ELR (cell line): ENCODE data around the gene HK2.

Source experiments
- DNase-seq: peaks from one replicate; pipeline ENCODE4 v3.0.0-alpha.2; 2015; ENCODE audit warnings: low read depth

The HK2 gene

DNA sequence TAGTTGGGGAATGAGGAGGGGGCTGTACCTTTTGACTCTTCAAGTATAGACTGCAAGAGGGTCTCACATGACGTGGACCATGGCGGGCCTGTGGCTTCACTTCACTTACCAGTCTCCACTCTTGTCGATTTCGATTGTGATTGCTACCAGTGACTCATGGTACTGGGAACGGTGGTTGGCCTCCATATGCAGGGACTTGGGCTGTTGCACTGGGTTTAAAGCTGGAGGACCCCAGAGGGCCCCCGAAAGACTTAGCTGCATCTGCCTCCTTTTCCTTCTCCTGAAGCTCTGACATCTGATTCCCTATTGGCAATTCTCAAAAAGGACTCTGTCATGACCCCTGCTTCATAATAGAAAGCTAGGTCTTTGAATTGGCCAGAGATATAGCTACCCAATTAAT, 43.4 kb downstream of the HK2 start:
- DNase-seq, result no peak

DNA sequence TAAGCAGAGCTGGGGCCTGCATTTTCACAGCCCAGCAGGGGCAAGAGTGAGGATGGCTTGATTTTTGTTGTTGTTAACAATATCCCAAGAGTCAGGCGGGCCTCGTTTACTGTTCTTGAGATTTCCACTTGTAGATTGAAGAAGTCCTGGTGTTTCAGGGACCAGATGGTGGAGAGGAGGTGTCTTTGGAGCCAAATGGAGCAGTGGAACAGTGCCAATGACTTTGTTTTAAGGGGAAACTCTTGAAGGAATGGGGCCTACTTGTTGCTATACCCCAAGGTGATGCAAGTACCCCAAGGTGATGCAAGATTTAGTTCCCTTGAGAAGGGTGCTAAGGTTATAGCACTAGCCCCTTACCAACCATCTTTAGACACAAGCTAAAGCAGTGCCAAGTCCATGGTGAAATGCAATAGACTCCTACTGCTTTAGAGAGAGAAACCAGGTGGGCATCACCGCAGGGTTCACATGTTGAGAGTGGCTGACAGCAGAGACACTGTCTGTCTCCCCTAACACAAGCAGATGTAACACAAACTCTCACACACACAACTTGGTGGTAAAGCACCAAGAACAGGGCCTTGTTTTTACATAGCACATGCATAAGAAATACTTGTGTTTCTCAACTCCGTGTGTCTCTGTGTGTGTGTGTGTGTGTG, 44.0 kb downstream of the HK2 start:
- no peak for DNase-seq

DNA sequence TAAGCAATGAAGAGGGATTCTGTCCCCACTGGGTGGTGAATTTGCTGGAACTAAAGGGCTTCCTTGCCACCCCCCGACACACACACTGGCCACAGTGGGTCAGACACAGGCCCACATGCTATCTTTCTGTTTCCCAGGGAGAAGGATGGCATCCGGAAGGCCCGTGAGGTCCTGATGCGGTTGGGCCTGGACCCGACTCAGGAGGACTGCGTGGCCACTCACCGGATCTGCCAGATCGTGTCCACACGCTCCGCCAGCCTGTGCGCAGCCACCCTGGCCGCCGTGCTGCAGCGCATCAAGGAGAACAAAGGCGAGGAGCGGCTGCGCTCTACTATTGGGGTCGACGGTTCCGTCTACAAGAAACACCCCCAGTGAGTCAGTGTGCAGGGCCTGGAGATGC, 44.6 kb downstream of the HK2 start:
- DNase-seq, result no peak

DNA sequence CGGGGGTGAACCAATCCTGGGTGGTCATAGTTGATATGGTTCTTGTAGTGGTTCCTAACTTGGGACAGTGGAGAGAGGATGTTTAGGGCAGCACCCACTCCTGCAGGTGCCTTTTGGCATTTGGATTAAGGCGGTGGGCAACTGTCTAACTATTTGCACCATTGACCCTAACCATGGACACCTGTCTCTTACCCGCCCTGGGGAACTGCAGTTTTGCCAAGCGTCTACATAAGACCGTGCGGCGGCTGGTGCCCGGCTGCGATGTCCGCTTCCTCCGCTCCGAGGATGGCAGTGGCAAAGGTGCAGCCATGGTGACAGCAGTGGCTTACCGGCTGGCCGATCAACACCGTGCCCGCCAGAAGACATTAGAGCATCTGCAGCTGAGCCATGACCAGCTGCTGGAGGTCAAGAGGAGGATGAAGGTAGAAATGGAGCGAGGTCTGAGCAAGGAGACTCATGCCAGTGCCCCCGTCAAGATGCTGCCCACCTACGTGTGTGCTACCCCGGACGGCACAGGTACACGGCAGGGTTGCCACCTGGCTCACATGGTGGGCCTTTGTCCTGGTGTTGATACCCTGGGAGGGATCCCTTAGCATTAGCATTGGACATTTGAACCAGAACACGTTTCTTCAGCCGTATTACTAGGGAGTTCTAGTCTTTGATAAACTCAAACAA, 46.3 kb downstream of the HK2 start:
- DNase-seq, result no peak

DNA sequence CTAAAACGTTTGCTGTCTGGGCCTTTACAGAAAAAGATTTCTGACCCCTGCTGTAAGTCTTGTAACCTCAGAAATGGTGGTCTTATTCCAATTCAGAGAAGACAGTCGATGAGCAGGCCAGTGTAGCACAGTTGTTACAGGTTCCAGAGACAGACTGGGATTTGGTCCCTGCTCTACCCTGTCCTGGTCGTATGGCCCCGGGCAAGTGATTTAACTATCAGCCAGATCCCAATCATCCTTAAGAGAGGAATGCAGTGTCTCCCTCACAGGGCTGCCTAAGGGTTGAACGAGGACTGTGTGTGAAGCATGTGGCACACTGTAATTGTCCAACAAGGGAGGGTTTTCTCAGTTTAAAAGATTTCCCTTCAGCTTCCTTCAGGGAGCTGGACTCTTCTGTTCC, 47.2 kb downstream of the HK2 start:
- DNase-seq, result no peak

DNA sequence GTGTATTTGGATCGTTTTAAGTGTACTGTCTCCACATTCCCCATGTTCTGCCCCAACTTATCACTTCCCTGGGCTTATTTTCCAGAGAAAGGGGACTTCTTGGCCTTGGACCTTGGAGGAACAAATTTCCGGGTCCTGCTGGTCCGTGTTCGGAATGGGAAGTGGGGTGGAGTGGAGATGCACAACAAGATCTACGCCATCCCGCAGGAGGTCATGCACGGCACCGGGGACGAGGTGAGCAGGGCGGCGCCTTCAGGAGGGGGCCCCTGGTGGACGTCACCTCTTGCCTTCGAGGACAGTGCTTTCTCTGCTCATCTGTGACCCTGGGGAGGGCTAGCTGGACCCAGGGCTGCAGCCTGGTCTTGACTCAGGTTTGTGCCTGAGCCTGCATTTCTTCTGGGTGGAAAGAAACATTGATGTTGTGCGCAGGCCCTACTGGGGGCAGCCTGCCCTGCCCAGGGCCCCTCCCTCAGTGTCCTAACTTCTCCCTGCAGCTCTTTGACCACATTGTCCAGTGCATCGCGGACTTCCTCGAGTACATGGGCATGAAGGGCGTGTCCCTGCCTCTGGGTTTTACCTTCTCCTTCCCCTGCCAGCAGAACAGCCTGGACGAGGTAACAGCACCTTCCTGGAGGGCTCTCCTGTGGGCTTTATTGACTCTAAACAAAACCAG, 47.8 kb downstream of the HK2 start:
- DNase-seq, result no peak

DNA sequence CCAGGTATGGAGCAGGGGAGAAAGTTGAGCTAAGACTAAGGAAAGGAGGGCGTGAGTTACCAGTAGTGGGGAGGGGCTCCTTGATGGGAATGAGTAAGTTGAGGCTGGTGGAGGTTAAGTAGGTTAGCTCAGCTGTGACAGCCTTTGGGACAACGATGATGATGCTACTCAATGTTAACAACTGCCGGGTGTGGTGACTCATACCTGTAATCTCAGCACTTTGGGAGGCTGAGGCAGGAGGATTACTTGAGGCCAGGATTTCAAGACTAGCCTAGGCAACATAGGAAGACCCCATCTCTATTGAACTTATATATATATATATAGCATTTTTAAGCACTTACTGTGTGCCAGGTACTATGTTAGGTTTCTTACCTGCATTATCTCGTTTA, 48.4 kb downstream of the HK2 start:
- DNase-seq, result peak; percentile 42

DNA sequence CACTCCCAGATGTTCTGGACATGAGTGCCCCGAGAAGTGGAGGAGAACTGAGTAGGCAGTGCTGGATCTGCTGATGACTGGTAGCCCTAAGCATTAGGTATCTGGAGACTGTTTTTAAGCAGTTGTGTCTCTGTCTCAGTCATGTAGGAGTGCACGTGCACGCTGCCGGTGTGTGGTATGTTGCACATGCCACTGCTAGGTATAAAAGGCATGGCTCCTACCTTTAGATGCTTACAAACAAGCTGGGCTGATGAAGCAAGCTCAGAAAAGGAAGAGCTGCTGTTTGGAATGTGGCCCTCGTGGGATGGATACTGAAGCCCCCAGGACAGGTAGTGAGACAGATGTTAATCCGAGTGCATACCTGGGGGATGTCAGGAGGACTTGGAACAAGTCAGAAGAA, 49.1 kb downstream of the HK2 start:
- DNase-seq, result no peak

DNA sequence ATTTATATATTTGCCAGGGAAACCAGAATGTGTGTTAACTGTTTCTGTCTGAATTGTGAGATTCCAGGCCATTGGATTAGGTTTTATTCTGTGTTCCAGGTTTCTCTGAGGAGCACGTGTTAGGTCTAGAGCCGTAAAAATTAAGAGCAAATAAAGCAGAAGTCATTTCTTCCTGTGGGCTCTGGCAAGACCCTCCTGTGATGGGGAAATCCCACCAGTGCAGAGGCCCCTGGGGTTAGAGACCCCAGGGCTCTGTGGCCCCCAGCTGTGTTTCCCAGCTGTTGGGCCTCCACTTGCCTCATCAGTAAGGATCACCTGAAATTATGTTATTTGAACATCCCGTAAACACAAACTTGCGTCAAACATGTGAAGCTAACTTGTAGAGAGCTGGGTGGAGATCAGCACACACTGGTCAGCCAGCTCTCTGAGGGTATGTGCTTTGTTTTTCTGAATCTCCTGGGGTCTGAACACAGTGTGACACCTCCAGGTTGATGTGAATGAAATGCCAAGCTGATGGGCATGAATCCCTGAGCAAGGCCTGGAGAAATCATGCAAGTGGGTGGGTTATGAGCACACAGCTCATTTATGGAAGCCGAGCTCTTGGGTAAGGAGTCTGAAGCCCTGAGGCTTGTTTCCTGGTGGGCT, 50.3 kb downstream of the HK2 start:
- DNase-seq, result no peak

DNA sequence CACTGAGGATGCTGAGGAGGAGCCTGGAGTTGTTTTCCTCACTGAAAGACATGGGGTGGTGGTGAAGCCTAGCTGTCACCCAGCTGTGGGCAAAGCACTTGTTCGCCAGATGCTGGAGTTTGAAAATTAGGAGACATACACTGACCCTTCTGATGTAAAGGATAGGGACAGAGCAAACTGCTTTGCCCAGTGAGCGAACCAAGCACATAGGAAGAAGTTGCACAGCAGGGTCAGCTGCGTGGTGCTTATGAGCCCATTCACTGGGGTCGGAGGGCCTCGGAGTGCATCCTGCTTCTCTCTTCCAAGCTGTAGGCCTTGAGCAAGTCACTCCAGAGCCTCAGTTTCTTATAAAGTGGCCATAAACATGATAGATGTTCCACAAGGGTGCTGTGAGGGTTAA, 50.9 kb downstream of the HK2 start:
- no peak for DNase-seq

DNA sequence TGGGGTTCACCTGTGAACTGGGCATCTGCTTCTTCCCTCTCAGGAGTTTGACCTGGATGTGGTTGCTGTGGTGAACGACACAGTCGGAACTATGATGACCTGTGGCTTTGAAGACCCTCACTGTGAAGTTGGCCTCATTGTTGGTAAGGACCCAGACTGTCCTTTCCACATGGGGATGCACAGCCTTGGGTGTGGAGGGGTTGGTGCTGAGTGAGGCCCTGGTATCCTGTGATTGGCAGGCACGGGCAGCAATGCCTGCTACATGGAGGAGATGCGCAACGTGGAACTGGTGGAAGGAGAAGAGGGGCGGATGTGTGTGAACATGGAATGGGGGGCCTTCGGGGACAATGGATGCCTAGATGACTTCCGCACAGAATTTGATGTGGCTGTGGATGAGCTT, 52.3 kb downstream of the HK2 start:
- no peak for DNase-seq

DNA sequence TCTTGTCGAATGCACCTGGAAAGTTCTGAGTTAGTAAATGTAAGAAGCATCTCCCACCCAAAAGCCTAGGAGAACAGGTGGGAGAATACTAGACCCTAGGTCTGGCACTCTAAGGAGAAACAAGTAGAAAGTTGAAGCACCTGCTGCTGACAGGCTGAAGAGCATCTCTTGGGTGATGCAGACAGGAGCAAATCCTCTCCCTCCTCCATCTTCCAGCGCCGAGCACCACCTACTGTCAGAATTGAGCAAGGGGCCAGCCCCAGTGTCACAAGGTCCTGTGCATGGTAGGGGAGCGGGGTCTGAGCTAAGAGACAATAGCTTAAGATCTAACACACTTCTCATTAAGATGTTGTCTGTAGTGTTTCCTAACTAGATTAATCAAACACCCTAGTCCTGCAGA, 52.9 kb downstream of the HK2 start:
- DNase-seq, result no peak

DNA sequence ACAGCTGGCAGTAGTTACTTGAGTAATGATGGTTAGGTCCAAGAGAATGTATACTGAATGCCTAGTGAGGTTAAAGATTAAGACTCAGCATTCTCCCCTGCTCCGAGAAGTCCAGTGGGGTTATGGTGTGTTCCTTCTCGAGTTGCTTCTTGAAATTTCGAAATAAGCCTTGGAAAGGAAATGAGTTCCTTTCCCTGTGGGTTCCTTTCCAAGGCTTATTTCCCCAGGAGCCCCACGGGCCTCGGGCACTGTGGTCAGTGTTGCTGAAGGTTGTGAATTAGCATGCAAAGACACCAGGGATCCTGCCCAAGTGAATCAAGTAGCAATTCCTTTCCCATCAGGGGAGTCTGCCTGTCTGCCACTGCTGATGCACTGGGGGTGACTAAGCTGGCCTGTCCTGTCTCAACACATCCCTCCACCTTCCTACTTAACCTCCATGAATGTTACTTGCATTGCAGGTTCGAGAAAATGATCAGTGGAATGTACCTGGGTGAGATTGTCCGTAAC, 53.6 kb downstream of the HK2 start:
- peak; percentile 87 for DNase-seq

DNA sequence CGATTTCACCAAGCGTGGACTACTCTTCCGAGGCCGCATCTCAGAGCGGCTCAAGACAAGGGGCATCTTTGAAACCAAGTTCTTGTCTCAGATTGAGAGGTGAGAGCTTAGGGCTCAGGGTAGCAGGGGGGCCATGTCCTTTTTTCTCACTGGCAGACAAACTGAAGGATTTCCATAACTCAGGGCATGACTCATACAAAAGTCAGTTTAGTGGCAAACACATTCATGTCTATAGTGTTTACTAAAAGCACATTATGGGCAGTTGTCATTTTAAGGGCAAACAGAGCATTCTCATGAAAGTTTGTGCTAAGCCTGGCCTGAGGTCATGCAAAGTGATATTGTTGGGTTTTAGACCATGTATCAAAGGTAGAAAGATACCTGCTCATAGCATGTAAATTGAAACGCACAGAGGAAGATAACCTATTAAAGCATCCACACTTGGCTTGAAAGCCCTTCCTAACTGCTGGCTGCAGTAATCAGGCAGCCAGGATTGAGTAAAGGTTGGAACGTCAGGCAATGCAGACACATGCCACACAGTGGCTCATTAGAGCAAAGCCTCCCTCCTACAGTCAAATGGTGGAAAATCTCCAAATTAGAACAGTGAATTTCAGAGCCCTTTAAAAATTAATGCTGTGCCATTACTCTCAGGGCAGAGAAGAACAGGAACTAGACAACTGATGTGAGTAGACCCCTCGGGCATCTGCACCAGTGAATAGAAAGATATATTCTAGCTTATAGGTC, 54.2 kb downstream of the HK2 start:
- DNase-seq, result peak; percentile 82

DNA sequence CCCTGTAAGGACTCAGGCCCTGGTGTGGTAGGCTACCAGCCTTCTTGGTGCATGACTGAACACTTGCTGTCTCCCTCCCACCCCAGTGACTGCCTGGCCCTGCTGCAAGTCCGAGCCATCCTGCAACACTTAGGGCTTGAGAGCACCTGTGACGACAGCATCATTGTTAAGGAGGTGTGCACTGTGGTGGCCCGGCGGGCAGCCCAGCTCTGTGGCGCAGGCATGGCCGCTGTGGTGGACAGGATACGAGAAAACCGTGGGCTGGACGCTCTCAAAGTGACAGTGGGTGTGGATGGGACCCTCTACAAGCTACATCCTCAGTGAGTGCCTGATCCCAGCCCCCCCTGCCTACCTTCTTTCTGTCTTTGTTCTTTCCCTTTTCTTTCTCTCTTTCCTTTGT, 55.2 kb downstream of the HK2 start:
- no peak for DNase-seq

DNA sequence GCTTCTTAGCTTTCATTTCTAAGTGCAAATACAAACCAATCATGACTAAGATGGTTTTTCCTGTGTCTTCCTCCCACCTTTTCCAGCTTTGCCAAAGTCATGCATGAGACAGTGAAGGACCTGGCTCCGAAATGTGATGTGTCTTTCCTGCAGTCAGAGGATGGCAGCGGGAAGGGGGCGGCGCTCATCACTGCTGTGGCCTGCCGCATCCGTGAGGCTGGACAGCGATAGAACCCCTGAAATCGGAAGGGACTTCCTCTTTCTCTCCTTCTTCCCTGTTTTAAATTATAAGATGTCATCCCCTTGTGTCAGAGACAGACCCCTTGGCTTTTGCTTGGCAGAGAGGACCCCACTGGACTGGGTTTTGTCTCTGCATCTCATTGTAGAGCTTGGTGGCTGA, 56.8 kb downstream of the HK2 start:
- no peak for DNase-seq

DNA sequence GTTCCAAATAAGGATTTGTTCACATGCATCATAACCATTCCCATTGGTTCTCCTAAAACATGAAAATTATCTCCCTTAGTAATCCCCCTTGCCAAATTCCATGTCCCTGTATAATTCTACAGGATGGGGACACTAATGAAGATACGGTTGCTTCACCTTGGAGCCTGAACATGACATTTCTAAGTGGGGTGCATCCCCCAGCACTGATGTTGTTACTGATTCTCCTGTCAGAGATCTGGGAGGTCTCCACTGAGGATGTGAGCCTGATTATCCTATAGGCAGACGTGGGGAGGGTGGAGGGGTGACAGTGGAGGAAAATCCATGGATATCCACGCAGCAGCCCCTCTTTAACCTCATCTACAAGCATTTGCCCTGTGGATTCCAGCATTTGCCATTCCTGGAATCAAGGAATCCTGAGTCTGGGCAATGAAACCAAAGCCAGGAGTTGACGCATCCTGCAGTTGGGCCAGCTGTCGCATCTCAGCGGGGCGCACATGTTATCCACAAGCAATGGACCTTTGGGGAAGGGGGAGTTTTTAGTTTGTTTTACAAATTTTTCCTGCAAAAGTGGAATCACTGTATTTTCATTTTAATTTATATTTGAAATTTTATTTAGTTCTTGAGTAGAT, 57.3 kb downstream of the HK2 start:
- no peak for DNase-seq

DNA sequence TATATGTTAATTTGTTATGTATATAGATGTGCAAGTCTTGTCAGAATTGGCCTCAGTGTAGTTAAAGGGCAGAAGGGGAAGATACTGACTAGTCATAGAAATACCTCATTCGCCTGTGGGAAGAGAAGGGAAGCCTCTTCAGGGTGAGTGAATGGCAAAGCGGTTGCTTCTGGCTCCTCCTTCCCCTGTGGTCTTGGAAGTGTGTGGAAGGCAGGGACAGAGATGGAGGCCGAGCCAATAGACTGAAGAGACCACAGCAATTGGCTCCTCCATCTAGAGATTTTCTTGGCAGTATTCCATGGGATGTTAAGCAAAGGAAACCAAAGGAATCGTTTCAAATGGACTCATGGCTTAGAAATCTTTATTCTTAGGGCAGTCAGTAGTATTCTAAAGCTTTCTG, 57.9 kb downstream of the HK2 start:
- DNase-seq, result peak; percentile 87

DNA sequence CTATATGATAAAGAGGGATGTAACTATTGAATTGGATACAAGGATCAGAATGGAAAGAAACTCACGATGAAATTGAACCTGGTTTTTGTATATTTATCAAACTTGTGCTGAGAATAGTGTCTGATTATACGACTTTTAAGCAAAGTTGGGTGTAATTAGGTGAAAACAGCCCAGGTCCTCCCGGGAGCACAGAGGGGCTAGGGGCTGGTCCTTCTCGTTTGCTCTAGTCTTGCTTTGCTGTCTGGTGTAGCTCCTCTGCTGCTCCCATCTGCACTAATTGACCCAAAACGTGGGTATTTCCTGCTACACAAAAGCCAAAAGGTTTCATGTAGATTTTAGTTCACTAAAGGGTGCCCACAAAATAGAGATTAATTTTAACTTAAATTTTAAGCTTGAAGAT, 58.7 kb downstream of the HK2 start:
- no peak for DNase-seq

DNA sequence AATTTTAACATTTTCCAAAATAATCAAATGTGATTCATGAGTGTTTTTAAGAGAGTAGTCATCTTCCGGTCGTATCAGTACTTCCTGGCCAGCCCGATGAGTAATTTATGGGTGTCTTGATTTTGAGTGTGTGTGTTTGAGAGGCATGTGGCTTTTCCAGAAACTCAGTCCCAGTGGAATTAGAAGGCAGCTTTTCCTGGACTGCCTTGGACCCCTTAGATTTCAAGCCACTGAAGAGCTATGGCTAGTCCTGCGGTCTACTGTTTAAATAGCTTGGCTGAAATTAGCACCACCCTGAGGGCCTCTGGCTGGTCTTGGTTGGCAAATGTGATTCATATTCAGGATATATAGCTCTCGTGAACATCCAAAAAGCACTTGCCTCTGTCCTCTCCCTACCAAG, 59.4 kb downstream of the HK2 start:
- DNase-seq, result peak; percentile 93

DNA sequence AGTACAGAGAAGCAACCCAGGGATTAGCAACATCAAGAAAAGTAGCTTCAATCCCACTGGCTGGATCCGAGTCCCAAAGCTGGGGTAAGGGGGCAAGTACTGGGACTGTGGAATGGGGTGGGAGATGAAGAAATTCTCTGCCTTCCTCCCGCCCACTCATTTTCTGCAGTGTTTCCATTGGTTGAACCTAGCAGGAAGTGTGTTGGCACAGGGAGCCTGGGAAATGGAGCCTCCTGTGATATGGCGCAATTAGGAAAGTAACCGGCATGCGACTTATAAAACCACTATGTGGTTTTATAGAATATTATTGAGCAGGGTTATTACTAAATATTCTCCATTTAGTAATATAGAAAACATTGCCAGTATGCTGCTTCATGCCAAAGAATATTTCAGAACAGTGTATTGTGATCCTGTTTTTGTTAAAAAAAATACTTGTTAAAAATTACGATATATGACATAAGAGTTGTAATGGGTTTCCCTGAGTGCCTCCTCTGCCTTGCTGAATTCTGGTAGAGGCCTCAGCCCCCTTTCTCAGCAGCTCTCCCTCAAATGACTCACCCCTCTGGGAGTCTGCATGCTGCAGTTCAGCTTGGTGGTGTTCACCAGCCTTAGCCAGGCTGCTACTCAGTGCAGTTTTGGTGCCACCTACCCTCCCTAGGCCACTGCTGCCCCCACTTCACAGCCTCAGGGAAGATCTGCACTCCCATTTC, 60.5 kb downstream of the HK2 start:
- DNase-seq, result peak; percentile 84
